Measurements from ENCODE around the gene DPF3.
"Not testable (repeated sequence)": the region's sequence is repeated elsewhere in the genome, so short reads cannot be mapped to it uniquely, and the experiment has no call there.

Gene DPF3

DNA sequence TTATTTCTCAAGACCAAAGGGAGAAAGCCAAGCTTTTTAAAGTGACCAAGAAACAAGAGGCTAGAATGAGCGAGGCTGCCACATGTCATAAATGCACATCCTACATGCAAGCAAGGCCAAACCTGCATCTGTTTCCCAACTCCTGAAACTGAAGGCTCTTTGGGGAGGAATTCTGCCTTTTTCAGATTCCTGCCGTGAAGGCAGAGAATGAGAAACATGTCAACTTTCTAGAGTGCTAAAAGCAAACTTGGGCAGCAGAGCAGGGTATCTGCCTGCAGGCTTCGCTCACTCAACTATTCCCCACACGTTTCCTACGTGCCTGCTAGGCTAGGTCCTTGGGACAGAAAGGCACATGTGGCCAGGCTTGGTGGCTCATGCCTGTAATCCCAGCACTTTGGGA is 15.2 kb downstream of the DPF3 start:
- no peak for FAIRE-seq

- no peak for FAIRE-seq
Measured at GRCh38 chr14:72876710-72877063, 17.2 kb downstream of the DPF3 start.

DNA sequence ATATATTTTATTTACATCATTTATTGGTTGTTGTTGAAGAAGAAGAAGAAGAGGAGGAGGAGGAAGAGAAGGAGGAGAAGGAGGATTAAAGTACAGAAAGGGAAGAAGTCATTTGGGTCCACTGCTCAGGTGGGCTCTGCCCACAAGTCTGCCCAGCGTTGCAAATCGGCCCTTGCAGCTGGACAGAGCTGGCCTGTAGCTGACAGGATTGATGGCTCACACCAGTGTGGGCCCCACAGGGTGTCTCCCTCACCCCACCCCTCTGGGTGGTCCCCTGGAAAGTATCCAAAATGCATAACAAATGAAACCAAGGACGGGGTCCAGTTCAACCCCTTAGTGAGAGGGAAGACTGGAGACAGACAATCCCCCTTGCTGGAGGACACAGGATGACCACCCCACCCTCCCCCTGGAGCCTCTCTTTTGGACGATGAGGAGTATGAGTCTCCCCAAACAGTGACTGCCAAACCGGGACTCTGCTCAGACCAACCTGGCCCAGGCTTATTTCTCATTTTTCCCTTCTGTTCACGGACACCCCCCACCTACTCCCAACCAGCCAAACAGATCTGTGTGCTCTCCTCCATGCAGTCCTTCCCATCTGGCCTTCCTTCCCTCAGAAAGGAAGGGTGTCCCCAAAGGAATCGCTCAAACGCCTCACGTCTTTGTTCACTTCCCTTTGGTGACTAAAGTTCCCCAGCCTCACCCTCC is 17.7 kb downstream of the DPF3 start:
- no peak for FAIRE-seq

DNA sequence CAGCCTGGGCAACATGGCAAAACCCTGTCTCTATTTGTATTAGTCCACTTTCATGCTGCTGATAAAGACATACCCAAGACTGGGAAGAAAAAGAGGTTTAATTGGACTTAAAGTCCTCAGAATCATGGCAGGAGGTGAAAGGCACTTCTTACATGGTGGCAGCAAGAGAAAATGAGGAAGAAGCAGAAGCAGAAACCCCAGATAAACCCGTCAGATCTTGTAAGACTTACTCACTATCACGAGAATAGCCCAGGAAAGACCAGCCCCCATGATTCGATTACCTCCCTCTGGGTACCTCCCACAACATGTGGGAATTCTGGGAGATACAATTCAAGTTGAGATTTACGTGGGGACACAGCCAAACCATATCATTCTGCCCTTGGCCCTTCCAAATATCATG is 23.0 kb downstream of the DPF3 start:
- FAIRE-seq, result not testable (repeated sequence)

GRCh38 chr14:72869407-72870329 is 24.2 kb downstream of the DPF3 start:
- no peak for FAIRE-seq

GRCh38 chr14:72868500-72868899 is 25.4 kb downstream of the DPF3 start:
- FAIRE-seq, result no peak

DNA sequence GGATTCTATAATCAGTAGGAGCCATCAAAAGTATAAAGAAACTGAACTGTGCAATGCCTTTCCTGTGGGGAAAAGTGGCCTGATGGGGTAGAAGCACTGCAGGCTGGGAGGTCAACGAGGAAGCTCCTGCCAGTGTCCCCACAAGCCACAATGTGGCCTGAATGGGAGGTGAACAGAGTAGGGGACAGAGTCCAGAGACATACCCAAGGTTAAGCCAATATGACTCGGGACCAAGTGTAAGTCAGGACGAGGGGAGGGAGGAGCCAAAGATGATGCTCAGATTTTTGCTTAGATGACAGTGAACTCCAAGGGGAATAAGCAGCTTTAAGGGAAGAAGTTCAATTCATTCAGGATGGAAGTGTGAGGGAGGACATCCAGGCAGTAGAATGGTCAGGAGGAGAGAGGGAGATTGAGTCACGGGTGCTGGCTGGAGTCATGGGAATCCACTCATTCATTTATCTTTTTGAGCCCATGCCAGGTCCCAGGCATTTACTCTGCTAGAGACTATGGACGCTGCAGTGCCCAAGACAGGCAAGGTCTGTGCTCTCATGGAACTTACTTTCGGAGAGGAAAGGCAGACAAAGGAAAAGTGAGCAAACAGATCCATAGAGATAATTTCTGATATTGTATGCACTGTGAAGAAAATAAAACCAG is 29.1 kb downstream of the DPF3 start:
- FAIRE-seq, result no peak

DNA sequence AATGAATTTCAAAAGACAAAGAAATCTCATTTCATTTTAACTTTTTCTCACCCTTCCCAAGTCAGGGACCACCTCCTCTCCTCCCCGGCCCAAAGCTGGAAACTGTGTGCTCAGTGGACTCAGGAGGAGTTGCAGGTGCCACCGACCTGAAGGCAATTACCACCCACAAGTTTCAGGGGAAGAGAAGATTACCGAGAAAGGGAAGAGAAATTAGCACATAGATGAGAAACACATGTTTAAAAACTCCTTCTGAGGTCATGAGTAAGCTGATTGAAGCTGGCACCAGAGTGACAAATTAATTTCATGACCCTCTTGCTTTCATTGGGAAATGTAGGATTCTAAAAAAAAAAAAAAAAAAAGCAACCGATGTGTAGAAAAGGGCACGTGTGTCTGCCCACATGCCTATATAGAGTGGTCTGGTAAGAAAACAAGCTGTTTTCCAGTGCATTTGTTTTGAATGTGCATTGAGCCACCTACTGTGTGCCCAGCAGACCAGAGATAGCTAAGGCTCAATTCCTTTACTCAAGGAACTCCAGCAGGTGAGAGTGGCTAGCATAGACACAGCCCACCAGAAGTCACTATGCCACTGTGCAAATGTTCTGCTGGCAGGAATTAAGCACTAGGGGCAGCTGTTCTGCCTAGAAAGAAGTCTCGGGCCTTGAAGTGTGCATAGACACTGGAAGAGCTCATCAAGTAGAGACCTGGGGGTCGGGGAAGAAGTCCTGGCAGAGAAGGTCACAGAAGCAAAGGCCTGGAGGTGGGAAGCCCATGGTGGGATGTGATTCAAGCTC is 30.5 kb downstream of the DPF3 start:
- FAIRE-seq, result no peak

DNA sequence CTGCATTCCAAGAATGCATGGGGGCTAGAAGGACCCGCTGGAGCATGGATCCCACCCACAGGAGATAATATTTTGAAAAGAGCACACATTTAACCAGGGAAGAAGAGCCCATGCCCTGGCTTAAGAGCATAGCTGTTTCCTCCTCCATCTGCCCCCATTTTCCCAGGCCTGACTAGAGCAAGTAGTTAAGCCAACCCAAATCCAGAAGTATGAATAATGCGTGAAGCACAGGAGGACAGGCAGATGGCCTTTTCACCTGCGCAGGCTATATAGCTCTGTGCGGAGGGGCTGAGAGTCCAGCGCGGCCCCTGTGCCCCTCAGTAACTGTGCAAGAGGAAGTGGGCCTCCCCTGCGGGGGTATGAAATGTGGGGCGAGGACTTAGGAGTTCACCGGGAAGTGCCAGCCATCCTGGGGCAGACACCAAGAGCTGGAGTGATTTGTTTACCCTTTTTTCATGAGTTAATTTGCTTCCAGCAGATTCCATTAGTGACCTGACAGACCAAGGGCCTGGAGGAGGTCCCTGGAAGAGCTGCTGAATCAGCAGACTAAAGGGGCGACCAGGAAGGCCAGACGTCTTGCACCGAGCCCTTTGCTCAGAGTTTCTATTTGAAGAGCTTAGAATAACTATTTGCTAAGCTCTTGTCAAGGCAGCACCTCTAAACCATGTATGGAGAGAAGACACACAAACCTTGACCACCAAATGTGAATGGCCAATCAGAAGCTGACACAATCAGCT is 37.2 kb downstream of the DPF3 start:
- no peak for FAIRE-seq

DNA sequence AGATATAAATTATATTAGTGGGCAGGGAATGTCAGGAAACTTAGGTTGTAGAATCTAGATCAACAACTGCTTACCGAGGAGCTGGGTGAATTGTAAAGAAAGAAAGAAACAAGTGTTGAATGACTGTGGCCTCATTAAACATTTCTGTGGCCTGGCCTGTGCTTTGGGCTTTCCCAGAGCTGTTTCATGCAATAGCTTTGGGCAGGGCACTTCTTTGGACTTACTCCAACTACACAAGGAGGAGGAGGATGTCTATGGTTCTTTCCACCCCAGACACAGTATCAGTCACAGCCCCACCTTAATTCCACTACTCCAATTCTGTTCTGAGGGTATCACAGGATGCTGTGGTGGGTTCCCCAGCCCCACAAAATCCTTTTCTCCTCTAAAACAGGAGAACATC is 38.0 kb downstream of the DPF3 start:
- no peak for FAIRE-seq

GRCh38 chr14:72852194-72852593 is 41.7 kb downstream of the DPF3 start:
- no peak for FAIRE-seq

GRCh38 chr14:72851635-72852034 is 42.3 kb downstream of the DPF3 start:
- FAIRE-seq, result no peak

DNA sequence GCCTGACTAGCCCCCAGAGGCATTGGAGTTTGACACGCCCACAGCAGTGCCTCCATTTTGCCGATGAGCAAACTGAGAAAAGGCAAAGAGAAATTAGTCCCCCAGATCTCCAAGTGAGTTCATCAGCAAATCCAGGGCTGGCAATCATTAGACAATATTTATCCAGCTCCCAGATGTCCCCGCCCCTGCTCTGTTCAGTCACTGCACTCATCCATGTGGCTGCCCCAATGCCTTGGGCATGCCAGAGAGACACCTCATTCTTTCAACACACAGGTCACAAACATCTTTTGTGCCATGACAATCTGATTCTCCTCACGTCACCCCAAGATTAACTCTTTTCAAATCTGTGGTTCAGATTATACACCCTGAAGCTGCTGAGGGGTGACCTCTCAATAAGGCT is 43.5 kb downstream of the DPF3 start:
- no peak for FAIRE-seq

- no peak for FAIRE-seq
Measured at GRCh38 chr14:72849222-72849621, 44.7 kb downstream of the DPF3 start.

DNA sequence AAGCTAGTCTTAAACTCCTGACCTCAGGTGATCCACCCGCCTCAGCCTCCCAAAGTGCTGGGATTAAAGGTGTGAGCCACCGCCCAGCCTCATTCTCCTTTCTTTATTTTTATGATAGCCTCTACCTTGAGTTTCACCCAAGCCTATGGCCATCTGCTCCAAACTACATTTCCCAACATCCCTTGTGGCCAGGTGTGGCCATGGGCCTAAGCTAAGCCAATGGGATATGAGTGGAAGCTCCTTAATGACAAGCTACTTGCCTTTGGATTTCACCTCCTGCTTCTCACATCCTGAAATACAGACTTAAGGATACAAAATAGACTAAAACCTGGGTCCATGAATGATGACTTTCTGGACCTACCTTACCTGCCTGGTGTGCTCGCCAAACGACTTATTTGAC is 46.2 kb downstream of the DPF3 start:
- no peak for FAIRE-seq

DNA sequence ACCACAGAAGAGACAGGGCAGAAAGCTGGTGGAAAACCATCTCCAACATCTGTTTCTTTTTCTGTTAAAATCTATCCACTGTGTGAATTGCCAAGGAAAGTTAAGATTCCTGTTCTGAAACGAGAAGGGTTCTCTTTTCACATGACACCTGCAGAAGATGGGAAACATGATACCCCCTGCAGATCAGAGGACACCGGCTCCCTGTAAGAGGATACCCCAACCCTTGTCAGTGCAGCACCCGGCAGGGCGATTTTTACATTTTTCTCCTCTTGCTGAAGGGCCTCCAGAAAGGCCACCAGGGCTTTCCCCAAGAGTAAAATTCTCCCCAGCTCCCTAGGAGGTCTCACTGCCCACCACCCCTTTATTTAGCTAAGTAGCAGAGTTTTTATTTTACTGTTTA is 48.2 kb downstream of the DPF3 start:
- FAIRE-seq, result no peak

DNA sequence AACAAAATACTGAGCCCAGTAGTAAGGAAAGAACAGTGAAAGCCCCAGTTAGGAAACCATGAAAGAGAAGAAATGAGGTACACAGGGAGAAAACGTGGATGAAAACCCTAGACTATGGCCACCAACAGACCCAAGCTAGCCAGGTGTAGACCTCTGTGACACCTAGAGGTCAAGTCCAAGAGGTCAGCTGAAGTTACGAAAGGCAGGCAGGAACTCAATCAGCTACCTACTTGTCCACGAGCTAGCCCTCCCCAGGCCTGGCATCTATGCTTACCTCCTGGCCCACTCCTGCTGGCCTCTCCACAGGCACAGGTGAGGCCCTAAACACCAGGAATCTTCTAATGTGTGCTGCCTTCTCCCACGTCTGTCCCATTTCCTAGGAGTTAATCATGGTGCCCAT is 48.7 kb downstream of the DPF3 start:
- FAIRE-seq, result no peak

DNA sequence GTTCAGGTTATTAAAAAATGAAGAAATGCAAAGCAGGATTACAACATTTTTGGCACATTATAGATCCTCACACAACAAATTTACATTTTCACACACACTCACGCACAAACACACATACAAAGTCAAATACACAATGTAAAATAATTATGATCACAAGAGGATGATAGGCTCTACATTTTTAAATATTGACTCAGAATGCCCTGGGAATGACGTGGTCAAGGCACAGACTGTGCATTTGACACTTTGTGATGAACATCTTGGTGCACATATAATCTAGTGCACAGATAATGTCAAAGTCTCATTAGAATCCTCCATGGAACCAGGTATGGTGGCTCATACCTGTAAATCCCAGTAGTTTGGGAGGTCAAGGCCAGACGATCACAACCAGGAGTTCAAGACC is 49.4 kb downstream of the DPF3 start:
- no peak for FAIRE-seq

GRCh38 chr14:72839753-72840607 is 53.9 kb downstream of the DPF3 start:
- no peak for FAIRE-seq

- FAIRE-seq, result no peak
Measured at GRCh38 chr14:72839351-72839750, 54.5 kb downstream of the DPF3 start.

DNA sequence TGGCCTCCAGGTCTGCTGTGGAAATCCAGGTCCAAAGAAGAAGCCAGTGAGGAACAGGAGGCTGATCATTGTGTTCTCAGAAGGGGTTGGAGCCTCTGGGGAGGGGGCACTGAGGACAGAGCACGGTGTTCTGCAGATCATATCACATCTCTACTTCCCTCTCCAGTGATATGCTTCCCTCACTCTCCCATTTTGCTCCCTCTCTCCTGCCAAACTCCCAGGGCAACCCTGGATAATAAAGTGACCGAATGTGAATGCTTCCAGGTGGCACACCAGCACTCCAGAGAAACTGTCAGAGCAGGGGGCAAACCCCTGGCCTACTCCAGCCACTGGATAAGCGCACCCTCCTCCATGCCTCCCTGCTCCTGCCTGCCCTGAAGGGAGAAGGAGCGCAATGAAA is 57.8 kb downstream of the DPF3 start:
- no peak for FAIRE-seq

Data from colon (tissue), 2 donors.